HG03060 (cell line): Measurements from ENCODE around the gene SMAD4.
"Not testable (repeated sequence)": the region's sequence is repeated elsewhere in the genome, so short reads cannot be mapped to it uniquely, and the experiment has no call there.

Experiments used
- ATAC-seq: cut with Tn5 transposase; IDR thresholded peaks from one replicate; pipeline ENCODE4 v1.9.1; 2021; ENCODE audit warnings: low read depth, moderate number of reproducible peaks; ENCODE audit not compliant: unreplicated experiment

SMAD4 gene

GRCh38 chr18:51068105-51068504, 38.1 kb downstream of the SMAD4 start:
- ATAC-seq = no peak

DNA sequence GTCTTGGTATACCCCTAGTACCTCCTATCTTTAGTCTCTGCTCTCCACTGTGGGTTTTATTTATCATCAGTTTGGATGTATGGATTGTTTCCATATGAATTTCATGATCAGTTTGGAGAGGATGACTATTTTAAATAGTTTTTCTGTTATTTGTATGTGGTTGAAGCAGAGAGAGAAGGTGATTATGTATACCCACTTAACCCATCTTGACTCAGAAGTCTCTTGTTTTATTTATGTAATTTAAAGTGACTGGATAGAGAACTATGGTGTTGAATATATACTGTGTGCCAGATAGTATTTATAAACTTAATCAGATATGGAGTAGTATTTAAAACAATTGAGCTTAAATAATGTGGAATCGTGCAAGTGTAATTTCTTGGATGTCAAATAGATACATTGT, 39.9 kb downstream of the SMAD4 start:
- ATAC-seq = no peak

DNA sequence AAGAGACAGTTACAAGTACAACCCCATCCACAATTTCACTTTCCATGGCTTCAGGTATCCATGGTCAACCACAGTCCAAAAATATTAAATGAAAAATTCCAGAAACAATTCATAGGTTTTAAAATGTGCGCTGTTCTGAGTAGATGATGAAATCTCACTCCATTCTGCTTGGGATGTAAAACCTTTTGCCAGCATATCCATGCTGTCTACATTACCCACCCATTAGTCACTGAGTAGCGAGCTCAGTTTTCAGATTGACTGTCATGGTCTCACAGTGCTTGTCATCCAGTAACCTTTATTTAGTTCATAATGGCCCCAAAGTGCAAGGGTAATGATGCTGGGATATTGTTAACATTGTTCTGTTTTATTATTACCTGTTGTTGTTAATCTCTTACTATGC, 40.5 kb downstream of the SMAD4 start:
- no peak for ATAC-seq

GRCh38 chr18:51072586-51073313, 42.7 kb downstream of the SMAD4 start:
- no peak for ATAC-seq

GRCh38 chr18:51074605-51075004, 44.6 kb downstream of the SMAD4 start:
- ATAC-seq = peak; percentile 42

DNA sequence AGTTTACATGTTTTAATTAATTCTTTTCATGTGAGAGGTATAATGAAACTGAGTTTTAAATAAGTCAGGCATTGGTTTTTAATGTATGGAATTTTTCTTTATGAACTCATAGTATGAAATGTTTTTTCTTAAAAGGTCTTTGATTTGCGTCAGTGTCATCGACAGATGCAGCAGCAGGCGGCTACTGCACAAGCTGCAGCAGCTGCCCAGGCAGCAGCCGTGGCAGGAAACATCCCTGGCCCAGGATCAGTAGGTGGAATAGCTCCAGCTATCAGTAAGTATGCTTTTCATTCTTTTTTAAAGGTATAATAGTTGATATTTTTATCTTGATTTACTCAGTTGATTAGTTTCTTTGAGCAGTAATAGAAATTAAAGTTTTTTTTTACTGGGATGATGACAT, 46.5 kb downstream of the SMAD4 start:
- no peak for ATAC-seq

GRCh38 chr18:51077217-51077616, 47.2 kb downstream of the SMAD4 start:
- ATAC-seq = peak; percentile 82

DNA sequence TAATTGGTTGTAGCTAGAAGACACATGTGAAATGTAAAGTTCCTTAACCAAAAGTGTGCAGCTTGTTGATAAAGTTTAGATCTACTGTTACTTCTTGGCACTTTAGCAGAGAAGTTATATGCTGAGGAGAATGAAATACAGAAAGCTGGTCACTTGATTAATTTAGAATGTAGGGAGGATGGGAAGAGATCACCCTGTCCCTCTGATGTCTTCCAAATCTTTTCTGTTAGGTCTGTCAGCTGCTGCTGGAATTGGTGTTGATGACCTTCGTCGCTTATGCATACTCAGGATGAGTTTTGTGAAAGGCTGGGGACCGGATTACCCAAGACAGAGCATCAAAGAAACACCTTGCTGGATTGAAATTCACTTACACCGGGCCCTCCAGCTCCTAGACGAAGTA, 48.0 kb downstream of the SMAD4 start:
- ATAC-seq = no peak

- peak; percentile 61 for ATAC-seq
Measured at GRCh38 chr18:51082571-51083267, 52.7 kb downstream of the SMAD4 start.

GRCh38 chr18:51083398-51083797, 53.4 kb downstream of the SMAD4 start:
- ATAC-seq = no peak

DNA sequence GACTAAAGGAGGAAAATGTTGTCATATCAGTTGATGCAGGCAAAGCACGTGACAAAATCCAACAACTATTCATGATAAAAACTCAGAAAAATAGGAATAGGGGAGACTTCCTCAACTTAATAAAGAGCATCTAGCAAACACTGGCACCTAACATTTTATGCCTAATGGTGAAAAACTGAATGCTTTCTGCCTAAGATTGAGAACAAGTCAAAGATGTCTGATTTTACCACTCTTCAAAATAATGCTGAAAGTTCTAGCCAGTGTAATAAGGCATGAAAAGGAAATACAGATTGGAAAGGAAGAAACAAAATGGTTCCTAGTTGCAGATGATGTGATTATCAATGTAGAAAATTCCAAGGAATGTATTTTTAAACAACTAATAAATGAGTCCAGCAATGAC, 58.4 kb downstream of the SMAD4 start:
- ATAC-seq = no peak

DNA sequence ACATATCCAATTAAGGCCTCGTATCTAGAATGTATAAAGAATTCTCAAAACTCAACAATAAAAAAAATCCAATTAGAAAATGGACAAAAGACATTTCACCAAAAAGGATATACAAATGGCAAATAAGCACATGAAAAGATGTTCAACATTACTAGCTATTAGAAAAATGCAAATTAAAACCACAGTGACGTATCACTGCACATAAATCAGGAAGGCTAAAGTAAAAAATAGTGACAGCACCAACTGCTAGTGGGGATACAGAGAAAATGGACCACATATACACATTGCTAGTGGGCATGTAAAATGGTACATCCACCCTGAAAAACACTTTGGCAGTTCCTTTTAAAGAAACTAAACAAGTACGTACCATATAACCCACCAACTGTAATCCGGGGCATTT, 59.7 kb downstream of the SMAD4 start:
- ATAC-seq = no peak

DNA sequence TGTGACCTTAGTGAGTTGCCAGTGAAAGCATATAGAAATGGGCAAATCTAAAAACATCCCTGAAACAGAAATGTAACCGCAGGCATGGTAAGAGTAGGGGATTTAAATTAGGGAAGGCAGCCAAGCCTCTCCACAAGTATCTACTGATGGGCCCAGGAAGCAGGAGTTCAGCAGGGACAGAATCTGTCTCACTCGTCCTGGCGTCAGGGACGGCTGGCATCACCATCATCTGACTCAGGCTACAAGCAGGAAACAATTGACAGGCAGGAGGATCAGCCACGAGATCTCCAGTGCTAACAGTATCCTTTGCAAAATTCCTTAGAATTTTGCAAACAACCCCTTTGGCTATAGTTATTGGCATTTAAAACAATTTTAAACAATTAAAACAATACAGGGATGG, 61.3 kb downstream of the SMAD4 start:
- ATAC-seq = no peak

DNA sequence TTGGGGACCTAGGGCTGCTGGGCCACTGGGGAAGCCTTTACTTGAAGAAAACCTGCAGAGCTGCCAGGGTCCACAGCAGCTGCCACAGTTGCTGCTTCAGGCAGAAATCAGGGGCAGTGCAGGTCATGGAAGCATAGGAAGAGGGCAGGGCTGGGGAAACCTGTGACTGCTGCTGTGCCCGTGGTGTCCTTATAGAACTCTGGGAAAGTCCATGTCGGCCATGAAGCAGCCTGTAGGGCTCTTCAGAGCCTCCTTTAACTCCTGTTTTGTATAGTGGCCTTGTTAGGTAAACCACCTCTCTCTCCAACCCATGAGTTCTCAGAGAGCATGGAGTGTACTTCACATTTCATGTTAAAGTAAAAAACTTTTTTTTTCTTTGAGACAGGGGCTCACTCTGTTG, 62.1 kb downstream of the SMAD4 start:
- no peak for ATAC-seq

DNA sequence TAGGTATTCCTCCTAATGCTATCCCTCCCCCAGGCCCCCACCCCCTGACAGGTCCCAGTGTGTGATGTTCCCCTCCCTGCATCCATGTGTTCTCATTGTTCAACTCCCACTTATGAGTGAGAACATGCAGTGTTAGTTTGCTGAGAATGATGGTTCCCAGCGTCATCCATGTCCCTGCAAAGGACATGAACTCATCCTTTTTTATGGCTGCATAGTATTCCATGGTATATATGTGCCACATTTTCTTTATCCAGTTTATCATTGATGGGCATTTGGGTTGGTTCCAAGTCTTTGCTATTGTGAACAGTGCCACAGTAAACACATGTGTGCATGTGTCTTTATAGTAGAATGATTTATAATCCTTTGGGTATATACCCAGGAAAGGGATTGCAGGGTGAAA, 63.0 kb downstream of the SMAD4 start:
- ATAC-seq = not testable (repeated sequence)

DNA sequence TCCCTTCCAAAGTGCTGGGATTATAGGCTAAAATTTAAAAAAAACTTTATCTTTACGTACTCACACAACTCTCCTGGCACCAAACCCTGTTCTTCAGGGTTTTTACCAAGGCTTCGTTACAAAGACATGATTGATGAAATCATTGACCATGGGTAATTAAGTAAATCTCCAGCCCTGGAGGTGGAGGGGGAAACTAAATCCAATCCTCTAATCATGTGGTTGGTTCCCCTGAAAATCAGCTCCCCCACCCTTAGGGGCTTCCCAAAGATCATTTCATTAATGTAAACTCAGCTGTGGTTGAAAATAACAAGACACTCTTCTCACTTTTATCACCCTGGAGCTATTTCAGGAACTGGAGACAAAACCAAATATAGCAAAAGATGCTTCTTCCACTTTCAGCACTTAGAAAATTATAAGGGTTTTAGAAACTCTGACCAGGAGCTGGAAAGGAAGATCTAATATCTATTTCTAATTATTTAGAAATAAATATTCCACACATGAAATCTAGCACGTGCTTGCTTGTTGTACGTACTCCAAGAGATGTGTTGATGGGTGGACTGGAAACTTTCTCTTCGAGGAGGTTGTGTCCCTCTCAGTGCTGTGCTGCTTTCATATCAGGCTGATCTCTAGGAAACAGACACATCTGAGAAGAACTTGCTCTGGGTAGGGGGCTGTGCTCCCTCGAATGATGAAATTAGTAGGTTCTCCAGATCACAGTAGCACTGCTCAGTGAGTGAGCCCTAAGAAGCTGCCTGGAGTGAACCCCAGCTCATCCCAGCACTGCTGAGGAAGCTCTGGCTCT, 67.2 kb downstream of the SMAD4 start:
- ATAC-seq = no peak

- ATAC-seq = no peak
Measured at GRCh38 chr18:51098082-51098481, 68.1 kb downstream of the SMAD4 start.

DNA sequence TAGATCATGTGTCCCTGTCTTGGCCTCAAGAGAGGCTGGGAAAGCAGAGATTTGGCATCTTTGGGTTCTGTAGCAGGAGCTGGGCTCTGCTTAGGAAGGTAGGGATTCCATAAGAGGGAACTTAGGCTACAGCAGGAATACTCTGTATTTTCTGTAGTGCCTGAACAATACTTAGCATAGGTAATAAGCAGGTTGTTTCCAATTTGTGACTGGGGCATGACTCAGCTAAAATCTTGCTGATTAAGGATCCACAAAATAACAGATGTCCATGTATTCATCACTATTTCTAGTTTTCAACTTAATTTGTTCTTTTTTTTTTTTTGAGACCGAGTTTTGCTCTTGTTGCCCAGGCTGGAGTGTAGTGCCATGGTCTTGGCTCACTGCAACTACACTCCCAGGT, 68.5 kb downstream of the SMAD4 start:
- ATAC-seq = no peak

DNA sequence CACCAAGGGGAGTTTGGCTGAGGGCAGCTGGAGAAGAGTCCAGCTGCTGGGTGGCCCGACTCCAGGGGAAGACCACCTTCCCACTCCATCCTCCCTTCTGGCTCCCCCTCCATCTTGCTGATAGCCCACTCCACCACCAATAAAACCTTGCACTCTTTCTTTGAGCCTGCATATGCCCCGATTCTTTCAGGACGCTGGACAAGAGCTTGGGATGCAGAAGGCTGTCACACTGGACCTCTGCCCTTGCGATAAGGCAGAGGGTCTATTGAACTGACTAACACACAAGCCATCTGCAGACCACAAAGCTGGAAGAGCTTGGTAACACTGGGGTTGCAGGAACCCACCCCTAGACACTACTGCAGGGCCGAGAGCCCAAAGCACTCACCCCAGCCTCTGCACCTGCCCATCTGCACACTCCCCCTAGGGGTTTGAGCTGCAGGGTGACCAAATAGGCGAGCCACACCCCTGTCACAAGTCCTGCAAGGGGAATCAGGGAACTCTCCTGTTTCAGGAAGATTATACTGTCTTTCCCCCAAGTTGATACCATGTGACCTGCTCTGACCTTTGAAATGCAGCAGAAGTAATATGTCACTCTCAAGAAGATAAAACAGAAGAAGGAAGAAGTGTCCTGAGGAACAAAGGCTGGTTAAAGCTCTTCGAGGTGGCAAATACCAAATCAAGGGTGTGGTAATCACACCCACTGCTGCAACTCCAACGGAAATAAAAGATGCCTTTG, 70.5 kb downstream of the SMAD4 start:
- ATAC-seq = no peak

DNA sequence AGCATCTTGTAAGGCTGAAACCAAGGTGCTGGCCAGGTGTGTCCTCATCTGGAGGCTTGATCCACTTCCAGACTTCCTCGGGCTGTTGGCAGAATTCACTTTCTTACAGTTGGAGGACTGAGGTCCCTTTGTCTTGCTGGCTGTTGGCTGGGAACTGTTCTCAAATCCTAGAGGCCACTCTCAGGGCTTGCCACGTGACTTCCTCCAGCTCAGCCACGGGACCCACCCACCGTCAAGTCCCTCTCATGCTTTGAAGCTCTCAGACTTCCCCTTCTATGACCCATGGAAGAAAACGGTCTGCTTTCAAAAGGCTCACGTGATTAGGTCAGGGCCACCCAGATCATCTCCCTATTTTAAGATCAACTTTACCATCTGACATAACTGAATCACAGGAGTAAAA, 77.1 kb downstream of the SMAD4 start:
- ATAC-seq = no peak
